Endothelial cell of umbilical vein (primary cell): ENCODE data around the gene MOGAT3. TPM values are rescaled to one million over a fixed set of nuclear protein-coding genes. Genes with fewer than 3 reads are reported as not detected.
A peak's percentile ranks its signal among the peaks of the same experiment; 100 is the strongest.

Experiments
- BruUV-seq: library from RNA; stranded (reverse); fragments of 400-500 nt; replicated peaks from 2 replicates; lab custom pipeline; 2021; lab: Mats Ljungman, UMichigan
- CTCF ChIA-PET: fragments of 300-600, 350-600 bp; sonication (Branson Sonifier 250); formaldehyde crosslinking; loops from one replicate; lab custom pipeline; 2021; ENCODE audit warnings: antibody characterized with exemption, inconsistent platforms; lab: Charles Lee
- POLR2A ChIA-PET: fragments of 300-600, 350-600 bp; sonication (Branson Sonifier 250); formaldehyde crosslinking; loops from one replicate; lab custom pipeline; 2021; ENCODE audit warnings: antibody characterized with exemption, inconsistent platforms; lab: Charles Lee
- DNase-seq: peaks from one replicate; pipeline ENCODE4 v3.0.0-alpha.2; 2011; ENCODE audit warnings: low read depth, low spot score
- FAIRE-seq: peaks from 2 replicates; lab custom pipeline; 2011; peaks lifted over from hg19 to GRCh38; lab: Jason Lieb, UNC
- H2AFZ ChIP-seq: 2 replicates; pipeline ENCODE4 v1.6.0; 2012; ENCODE audit warnings: low read depth, low read length, control low read depth, inconsistent platforms
- H3K27ac ChIP-seq: 2 replicates; pipeline ENCODE4 v1.5.1; 2011; ENCODE audit warnings: low read depth, mild to moderate bottlenecking, control low read depth, low read length, moderate library complexity; ENCODE audit not compliant: insufficient read depth
- H3K27me3 ChIP-seq, 2 experiments: 2 replicates each; pipeline versions ENCODE4 v1.6.0 to v1.6.1; 2011; ENCODE audit warnings: low read length in 2 of 2, mixed read lengths in 1 of 2; ENCODE audit not compliant: control insufficient read depth in 2 of 2, insufficient read depth in 2 of 2
- H3K36me3 ChIP-seq, 2 experiments: 2 replicates in 1 of 2; 3 replicates in 1 of 2; pipeline ENCODE4 v1.5.1; 2011; ENCODE audit warnings: low read length in 2 of 2, mild to moderate bottlenecking in 1 of 2, moderate library complexity in 1 of 2; ENCODE audit not compliant: control insufficient read depth in 2 of 2, insufficient read depth in 2 of 2; ENCODE audit errors: extremely low read depth in 1 of 2
- H3K4me1 ChIP-seq: 3 replicates; pipeline ENCODE4 v1.5.1; 2011; ENCODE audit warnings: mild to moderate bottlenecking, low read length; ENCODE audit not compliant: control insufficient read depth, insufficient read depth; ENCODE audit errors: extremely low read depth
- H3K4me2 ChIP-seq: 2 replicates; pipeline ENCODE4 v1.6.1; 2011; ENCODE audit warnings: low read length, control low read depth, mixed read lengths; ENCODE audit not compliant: insufficient read depth
- H3K4me3 ChIP-seq, 3 experiments: fragments of 200-600 bp in 1 of 3; sonication (generic), shearing (Covaris generic) in 1 of 3; replicated peaks in 1 of 3; 2 replicates each; pipeline ENCODE4 v1.5.1; 2011 to 2016; ENCODE audit warnings: control low read depth in 3 of 3, low read length in 3 of 3, mild to moderate bottlenecking in 2 of 3, inconsistent platforms in 1 of 3, low read depth in 1 of 3, moderate library complexity in 1 of 3; ENCODE audit not compliant: insufficient read depth in 1 of 3
- H3K79me2 ChIP-seq: 2 replicates; pipeline ENCODE4 v1.6.0; 2012; ENCODE audit warnings: low read length, inconsistent platforms; ENCODE audit not compliant: control insufficient read depth, insufficient read depth
- H3K9ac ChIP-seq: replicated peaks from 2 replicates; pipeline ENCODE3; 2011; ENCODE audit warnings: low read length, control low read depth; ENCODE audit not compliant: insufficient read depth; ENCODE audit errors: extremely low read depth
- H3K9me1 ChIP-seq: replicated peaks from 3 replicates; pipeline ENCODE4 v1.6.0; 2011; ENCODE audit warnings: mild to moderate bottlenecking, low read length; ENCODE audit not compliant: control insufficient read depth, insufficient read depth; ENCODE audit errors: extremely low read depth
- H3K9me3 ChIP-seq: replicated peaks from 2 replicates; pipeline ENCODE4 v1.5.1; 2012; ENCODE audit warnings: low read length, inconsistent platforms; ENCODE audit not compliant: control insufficient read depth, insufficient read depth
- H4K20me1 ChIP-seq: replicated peaks from 2 replicates; pipeline ENCODE3; 2011; ENCODE audit warnings: mild to moderate bottlenecking, low read length; ENCODE audit not compliant: control insufficient read depth, insufficient read depth; ENCODE audit errors: extremely low read depth
- CTCF ChIP-seq, 2 donors: IDR thresholded peaks; 1 replicate in 1 of 2; 2 replicates in 1 of 2; pipeline ENCODE4 v1.5.1; 2011; ENCODE audit warnings: low read length in 2 of 2, mild to moderate bottlenecking in 2 of 2, moderate library complexity in 2 of 2, control low read depth in 1 of 2, inconsistent platforms in 1 of 2, low read depth in 1 of 2; ENCODE audit not compliant: insufficient read depth in 1 of 2; ENCODE audit errors: extremely low read depth in 1 of 2
- EZH2 ChIP-seq: IDR thresholded peaks from 2 replicates; pipeline ENCODE4 v1.6.1; 2012; ENCODE audit warnings: borderline replicate concordance, low read depth, mild to moderate bottlenecking, moderate library complexity, low read length, inconsistent platforms; ENCODE audit not compliant: severe bottlenecking
- dilution Hi-C: fragments of 300-500 bp; cut with MboI; formaldehyde crosslinking; loops from one replicate; pipeline ENCODE4 v1.15.0; 2019; ENCODE audit warnings: low sequenced_read_pairs; ENCODE audit not compliant: extremely low pct_ligation_motif_present
- intact Hi-C: fragments of 100-400 bp; cut with micrococcal nuclease; formaldehyde crosslinking; loops from one replicate; pipeline ENCODE4 v1.10.0; 2022
- polyA plus RNA-seq, 4 experiments: library from polyadenylated mRNA; depleted of rRNA in 3 of 4; stranded (reverse) in 3 of 4; unstranded in 1 of 4; fragments of >200 nt; gene quantifications; 2 replicates each; pipeline versions ENCODE4 v1.2.1 to v1.2.3, GENCODE V29; 2011 to 2012; ENCODE audit warnings: missing spikeins in 1 of 4
- total RNA-seq: library from RNA; stranded (reverse); gene quantifications from 2 replicates; pipeline ENCODE4 v1.2.3, GENCODE V29; 2021

The MOGAT3 gene
- total and polyA plus RNA-seq, 2 donors (not counting 3 experiments of a cell fraction or from before 2014, with no cell fraction given), result not detected

DNA sequence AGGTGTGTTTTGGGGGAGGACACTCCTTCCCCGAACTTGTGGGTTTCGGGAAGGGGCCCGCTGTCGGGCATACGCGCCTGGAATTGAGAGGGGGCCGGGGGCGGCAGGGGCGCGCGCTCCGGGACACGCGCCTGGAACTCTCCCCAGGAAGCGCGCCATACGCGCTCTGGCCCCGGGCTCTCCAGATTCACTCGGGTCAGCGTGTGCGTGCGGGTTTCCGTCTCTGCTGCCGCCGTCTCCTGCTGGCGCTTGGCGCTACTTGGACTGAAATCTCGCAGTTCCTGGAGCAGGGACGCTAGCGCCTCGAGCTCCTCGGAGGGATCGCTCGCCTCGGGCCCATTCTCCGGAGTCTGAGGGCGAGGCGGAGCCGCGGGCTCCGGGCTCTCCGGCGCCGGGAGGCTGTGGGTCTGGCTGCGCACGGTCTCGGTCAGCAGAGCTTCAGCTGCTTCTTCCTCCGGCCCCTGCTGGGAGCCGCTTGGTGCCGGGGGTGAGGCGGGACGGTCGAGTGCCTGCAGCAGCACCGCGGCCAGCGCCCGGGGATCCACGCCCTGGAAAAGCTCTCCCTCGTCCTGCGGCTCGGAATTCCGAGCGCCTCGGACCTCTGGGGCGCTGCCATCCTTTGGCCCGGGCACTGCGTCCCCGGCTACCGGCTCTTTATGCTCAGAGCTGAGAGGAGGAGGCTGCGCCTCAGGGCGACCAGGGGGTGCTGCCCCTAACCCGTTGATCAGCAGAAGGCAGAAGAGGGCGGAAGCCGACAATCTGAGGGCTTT is 36.6 kb downstream of the MOGAT3 start:
- no peak for FAIRE-seq
- intact Hi-C loops, result loop anchor here (10.0 kb wide), 1 partner anchor 269 kb away; the partner anchor contains the start of gene ACHE

More for the DNA sequence above, 36.6 kb downstream of the MOGAT3 start:
- no peaks in the 10 kb centered on the region for H3K9me3 ChIP-seq
- H4K20me1 ChIP-seq, result no peaks in the 10 kb centered on the region
- H3K27me3 ChIP-seq, result peaks cover 43 to 49% of the 10 kb centered on the region in 2 experiments
- BruUV-seq, result no TSS peak
- peaks cover 16% of the 10 kb centered on the region for H3K4me1 ChIP-seq
- POLR2A ChIA-PET, result no interaction called here
- no peak overlapping the region for H3K4me3 ChIP-seq
- no peak overlapping the region for H2AFZ ChIP-seq
- H3K4me2 ChIP-seq, result no peak overlapping the region
- TF ChIP-seq EZH2 (peak; percentile 94), CTCF (IDR thresholded peaks at IDR 0.05; ENCODE audit: extremely low read depth in 1 of 2, insufficient read depth in 1 of 2, low read depth in 1 of 2, low read length in 2 of 2) (no peak)
- peaks cover 0 to 4% of the 10 kb centered on the region in 2 experiments for H3K36me3 ChIP-seq
- no peaks in the 10 kb centered on the region for H3K79me2 ChIP-seq
- dilution Hi-C loops, result no loop called here
- no peaks in the 10 kb centered on the region for H3K9me1 ChIP-seq
- H3K9ac ChIP-seq, result no peak overlapping the region
- peak; percentile 38 for DNase-seq
- H3K27ac ChIP-seq, result no peak overlapping the region
- CTCF ChIA-PET, result interaction anchor here (1.1 to 2.6 kb wide), 4 partner anchors 10 to 70 kb away, joined by 4 to 34 read pairs (median 10); no protein-coding TSS in a partner anchor
